Esophagus muscularis mucosa (tissue), 3 donors: ENCODE data around the gene CHAF1A.

ENCODE experiments used
- CTCF ChIP-seq, 3 experiments: fragments of 200-600 bp in 2 of 3; fragments of 450-650 bp in 1 of 3; sonication (generic) in 2 of 3; IDR thresholded peaks; one replicate each; pipeline ENCODE4 v1.5.1; 2017 to 2019; ENCODE audit warnings: antibody characterized with exemption in 3 of 3, mild to moderate bottlenecking in 2 of 3, moderate library complexity in 1 of 3
- POLR2A ChIP-seq: fragments of 450-650 bp; IDR thresholded peaks from one replicate; pipeline ENCODE4 v1.6.1; 2017; ENCODE audit warnings: antibody characterized with exemption, moderate library complexity, mild to moderate bottlenecking, low read depth

GRCh38 chr19:4373601-4374497, 28.6 kb upstream of the CHAF1A start:
- TF ChIP-seq CTCF (IDR thresholded peaks at IDR 0.05): no peak
- TF ChIP-seq POLR2A: no peak
